ENCODE measurements around the gene ADAM30.

ADAM30 gene

DNA sequence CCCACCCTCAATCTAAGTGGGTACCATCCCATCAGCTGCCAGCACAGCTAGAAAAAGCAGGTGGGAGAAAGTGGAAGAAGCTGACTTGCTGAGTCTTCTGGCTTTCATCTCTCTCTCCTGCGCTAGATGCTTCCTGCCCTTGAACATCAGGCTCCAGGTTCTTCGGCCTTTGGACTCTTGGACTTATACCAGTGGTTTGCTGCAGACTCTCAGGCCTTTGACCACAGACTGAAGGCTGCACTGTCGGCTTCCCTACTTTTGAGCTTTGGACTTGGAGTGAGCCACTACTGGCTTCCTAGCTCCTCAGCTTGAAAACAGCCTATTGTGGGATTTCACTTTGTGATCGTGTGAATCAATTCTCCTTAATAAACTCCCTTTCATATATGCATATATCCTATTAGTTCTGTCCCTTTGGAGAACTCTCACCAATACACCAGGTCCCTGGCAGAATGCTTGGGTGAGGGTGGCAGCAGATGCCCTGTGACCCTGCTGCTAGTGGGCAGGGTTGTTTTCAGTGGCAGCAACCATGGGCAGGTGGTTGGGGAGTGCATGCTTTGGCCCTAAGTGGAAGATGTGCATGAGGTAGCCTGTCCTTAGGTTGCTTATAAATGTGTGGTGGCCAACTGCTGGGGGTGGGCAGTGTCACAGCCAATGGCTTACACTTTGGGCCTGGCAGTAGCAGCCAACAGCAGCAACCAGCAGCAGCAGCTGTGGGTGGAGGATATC, 10.8 kb upstream of the ADAM30 start:
- DNase-seq = no peak

DNA sequence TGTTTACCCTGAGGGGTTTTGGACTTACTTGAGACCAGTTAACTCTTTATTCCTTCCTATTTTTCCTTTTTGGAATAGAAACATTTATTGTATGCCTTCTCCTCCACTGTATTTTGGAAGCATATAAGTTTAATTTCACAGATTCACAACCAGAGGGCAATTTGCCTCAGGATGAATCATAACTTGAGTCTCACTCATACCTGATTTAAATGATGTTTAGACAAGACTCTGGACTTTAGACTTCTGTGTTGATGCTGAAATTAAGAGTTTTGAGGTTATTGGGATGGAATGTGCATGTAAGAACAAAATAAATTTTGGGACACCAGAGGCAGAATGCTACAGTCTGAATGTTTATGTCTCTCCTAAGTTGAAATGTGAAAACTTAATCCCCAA, 7.1 kb upstream of the ADAM30 start:
- DNase-seq = no peak

DNA sequence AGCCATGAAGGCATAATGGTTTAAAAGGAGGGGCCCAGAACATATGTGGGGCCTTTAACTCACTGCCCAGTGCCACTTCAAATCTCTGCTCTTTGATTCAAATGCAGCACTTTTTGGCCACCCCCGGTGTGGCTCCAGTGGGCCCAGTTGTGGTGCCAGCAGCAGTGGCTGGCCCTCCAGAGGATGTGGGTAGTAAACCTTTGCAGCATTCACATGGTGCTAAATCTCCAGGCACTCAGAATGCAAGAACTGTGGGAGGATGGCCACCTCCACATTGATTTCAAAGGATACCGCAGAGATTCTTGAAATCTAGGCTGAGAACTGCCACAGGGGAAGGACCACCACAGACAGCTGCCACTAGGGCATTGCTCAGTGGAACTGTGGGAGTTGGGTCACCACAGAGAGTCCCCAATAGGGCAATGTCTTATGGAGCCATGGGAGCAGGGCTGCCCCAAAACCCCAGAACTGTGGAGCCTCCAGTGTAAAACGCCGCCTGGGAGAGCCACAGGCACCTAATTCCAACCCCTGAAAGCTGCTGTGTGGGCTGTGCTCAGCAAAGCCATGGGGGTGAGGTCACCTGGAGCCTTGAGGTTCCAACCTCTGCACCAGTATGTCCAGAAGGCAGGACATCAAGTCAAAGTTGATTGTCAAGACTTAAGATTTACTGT, 6.6 kb upstream of the ADAM30 start:
- no peak for DNase-seq

DNA sequence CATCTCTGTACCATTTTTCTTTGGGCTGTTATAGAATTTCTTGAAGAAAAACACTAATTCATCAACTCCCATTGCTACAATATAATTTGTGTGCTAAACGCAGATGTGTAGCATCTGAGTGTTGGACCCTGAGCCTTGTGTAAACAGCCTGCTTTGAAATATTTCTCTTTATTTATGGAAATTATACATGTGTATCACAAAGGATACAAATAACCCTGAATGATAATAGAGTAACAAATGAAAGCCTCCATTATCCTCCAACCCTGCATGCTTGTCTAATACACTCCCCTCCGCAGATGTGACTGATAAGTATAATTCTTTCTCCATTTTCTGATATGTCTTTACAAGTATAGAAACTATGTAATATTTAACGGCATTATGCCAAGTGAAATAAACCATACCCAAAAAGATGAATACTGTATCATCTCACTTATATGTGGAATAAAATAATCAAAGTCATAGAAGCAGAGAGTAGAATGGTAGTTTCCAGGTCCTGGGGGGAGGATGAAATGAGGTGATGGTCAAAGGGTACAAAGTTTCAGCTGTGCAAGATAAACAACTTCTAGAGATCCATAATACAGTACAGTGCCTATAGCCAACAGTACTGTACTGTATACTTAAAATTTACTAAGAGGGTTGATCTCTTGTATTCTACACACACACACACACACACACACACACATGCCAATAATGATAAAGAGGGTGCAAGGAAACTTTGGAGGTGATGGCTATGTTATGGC, 2.8 kb upstream of the ADAM30 start:
- no peak for DNase-seq

DNA sequence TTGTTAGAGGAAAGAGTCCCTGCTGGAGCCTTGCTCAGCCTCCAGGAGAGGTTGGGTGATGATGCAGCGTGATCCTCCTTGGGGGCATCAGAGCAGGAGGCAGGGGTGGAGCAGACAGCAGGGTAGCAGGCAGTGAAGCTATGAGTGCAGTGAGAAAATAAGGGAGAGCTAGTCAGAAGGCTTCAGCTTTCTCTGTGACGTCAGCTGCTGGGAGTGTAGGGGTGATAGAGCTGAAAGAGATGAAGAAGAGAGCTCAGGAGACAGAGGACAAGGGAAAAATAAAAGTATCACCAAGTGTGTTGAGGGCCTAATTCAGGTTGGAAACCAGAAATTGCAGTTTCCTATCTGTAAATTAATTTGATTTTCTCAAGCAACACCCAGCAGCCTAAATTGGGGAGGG, 2.2 kb upstream of the ADAM30 start:
- DNase-seq = no peak

DNA sequence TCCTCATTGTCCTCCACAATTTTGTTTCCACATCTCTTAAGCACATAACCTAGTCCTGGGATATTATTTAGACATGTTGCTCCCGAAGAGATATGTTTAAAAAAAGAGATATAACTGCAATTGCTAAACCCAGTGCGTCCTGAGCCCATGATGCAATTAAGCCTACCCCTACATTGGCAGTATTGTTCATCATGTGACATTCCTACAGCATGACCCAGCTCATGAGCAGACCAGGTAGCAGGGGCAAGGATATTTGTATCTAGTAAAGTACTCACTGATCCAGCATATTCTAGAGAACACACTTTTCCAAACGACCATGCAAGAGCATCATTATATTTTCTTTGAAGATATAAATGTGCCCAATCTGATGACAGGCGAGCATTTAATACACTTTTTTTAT, 1.2 kb downstream of the ADAM30 start:
- no peak for DNase-seq

DNA sequence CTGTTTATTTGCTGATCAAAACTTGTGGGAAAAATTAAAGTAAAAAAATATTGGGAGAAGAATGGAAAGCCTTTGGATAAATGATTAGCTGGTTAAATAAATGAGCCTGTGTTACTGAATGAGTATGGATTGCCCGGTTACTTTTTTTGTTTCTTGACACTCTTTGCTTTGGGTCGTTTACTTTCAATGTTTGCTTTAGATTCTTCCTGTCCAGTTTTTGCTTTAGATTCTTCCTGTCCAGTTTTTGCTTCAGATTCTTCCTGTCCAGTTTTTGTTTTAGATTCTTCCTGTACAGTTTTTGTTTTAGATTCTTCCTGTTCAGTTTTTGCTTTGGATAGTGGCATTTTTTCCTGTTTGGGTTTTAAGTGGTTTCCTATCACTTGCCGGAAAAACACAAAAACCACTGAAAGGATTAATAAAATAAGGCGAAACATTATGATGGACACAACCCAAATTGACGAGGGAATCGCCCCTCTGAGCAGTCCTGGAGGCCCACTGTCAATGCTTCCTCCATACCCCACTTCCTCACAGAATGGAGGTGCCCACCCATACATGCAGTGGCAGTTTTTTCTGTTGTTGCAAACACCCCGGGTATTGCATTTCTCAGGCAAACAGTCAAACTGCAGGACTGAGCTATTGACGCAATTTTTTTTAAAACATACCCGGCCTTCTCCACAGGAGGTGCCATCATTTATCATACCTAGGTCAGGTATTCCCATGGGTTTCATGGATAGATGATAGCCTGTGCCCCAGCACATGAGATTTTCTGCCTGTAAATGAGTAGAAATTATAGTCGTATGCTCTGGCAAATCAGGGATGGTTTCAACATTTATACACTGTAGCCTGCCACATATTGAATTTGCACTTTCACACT, 2.3 kb downstream of the ADAM30 start:
- DNase-seq = no peak

DNA sequence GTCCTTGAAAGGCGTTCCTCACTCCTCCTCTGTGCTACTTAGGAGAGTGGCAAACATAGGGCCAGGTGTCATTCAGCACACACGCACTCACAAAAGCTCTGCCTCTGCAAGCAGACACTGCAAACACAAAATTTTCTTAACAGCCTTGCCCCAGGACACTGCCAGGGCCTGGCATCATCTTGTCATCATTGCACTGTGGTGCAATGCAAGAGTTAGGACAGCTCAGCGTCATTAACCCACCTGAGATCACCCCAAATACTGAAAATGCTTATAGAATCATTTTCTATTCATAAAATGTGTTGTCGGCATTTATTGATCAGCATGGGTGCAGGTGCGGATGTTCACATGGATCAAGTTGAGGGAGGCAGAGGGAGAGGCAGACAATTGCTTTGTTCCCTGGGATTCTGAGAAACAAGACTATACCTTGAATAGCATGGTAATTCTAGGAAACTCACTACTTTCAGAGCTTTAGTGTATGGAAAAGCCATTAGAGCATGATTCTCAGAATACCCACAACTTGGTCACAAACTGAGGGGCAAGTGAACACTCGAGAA, 3.0 kb downstream of the ADAM30 start:
- DNase-seq = no peak

DNA sequence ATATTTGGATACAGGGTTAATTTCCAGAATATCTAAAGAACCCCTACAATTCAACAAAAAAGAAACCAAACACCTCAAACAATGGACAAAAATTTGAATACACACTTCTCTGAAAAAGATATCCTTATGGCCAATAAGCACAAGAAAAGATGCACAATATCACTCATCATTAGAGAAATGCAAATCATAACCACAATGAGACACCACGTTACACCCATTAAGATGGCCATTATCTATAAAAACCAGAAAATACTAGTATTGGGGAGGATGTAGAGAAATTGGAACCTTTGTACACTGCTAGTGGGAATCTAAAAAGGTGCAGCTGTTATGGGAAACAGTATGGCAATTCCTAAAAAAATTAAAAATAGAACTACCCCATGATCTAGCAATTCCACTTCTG, 4.9 kb downstream of the ADAM30 start:
- DNase-seq = no peak

DNA sequence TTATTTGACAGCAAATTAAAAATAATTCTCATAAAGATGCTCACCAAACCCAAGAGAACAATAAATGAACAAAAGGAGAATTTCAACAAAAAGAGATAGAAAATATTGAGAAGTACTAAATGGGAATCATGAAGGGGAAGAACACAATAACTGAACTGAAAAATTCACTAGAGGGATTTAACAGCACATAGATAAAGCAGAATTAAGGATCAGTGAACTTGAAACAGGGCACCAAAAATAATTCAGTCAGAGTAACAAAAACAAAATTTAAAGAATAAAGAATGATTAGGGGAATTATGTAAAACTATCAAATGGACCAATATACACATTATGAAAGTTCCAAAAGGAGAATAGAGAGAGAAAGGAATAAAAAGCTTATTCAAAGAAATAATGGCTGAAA, 7.8 kb downstream of the ADAM30 start:
- no peak for DNase-seq

DNA sequence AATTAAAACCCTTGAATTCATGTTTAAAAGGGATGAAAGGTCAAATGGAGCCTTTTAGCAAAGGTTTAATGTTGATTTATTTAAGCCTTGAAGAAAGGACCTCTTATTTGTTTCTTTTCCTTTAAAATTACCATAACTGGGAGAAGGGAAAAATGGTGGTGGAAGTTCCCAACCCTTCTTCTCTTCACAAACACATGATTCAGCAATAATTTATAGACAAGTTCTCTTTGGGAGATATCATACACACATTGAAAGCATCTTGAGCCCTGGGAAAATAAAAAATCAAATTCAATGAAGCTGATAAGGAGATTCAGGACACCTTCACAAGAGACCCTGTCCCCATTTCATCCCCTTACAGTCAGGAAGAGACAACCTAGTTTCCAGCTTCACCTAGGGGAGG, 8.9 kb downstream of the ADAM30 start:
- DNase-seq = no peak

DNA sequence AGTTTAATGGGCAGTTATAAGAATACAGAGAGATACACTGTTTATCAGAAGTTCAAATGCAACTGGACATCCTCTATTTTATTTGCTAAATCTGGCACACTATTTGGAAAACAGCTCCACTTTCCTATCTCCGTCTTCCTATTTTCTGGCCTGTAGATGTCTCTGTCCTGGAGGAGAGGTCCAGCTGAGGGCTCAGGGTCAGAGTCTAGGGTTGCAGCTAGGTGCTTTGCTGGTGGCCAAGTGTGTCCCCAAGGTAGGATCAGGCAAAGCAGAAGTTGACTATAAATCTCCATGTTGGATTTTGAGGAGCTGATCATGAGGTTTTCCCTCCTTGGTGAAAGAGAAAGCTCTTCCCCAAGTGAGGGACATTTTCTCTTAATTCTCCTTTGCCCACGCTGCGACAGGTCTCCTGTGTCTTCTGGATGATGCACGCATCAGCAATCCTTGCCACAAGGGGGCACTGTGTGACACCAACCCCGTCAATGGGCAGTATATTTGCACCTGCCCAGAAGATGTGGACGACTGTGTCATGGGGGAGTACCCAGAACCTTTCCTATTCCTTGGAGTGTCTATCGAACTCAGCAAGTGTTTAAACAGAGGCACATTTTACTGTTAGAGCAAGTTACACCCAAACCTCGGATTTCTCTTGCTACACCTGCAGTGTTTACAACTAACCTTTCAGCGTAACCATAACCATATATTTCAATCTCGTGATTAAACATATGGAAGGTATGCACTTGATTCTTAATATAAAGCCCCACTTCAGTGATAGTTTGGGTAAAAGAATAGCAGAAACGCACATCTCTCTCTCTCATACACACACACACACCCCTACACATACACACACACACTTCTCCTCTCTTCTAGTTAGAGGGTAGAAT, 10.2 kb downstream of the ADAM30 start:
- DNase-seq = peak; percentile 11

DNA sequence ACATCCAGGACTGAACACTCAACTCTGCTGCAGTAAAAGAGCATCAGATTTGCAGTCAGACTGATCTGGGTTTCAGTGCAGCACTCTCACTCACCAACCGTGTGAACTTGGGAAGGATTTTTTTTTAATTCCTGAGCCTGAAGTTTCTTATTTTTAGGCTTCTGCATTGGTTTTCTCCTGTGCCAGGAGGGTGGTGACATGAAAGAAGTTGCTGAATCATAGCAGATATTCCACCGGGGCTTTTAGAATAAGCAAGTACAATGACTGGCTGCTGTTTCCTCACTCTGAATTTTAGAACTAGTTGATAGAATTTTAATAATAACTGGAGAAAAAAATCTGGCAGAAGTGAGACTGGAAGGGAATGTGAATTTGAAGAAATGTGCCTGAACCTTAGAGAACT, 11.6 kb downstream of the ADAM30 start:
- DNase-seq = no peak

DNA sequence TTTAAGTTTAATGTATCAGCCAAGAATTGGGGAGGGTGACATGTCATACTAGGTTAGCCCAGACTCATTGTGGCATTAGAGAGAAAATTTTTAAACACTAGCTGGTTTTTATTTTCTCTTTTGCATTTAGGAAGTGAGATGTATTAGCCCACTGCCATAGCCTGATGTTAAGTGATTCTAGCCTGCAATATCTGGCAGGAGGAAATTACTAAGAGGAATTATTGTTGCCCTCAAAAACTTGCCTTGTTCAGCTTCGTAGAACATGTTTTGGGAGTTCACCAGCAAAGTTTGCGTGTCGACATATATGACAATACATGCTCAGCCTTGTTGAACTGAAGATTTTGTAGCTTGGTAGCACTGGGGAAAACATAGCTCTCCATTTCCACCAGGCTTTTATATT, 12.5 kb downstream of the ADAM30 start:
- DNase-seq = no peak

DNA sequence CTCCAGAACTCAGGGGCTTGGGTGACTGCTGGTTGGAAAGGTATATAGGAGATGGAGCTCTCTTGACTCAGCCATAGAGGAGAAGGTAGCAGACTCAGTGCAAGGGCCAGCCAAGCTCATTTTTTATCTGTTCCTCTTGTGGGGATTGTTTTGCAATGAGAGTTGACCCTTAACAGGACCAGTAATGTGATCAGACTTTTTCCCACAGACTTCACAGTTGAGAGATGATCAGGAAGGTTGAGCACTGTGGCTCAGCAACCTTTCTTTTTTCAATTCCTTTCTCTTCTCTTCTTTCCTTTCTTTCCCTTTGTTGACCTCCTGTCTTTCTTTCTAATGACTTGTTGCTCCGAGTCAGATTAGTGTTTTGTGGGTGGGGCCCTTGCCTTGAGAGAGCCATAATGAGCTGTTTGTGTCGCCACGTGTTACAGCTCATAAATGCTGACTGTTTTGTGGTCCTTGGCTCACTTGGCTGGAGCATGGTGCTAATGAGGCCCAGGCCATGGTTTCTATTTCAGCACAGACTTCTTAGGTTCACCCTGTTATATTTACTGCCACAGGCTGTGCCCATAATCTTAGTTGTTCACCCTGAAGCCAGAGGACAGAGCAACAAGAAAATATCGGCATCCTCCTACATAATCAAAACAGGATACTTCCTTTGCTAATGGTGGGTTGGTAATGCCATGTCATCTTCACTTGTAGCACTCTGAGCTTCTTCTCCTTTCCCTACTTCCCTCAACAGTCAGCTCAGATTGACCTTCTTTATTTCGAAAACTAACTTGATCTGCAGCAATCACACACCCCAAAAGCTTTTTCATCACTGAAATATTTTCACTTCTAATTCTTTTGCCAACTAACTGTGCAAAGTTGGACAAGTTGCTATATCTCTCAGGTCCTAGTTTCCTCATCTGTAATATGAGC, 13.9 kb downstream of the ADAM30 start:
- DNase-seq = no peak

DNA sequence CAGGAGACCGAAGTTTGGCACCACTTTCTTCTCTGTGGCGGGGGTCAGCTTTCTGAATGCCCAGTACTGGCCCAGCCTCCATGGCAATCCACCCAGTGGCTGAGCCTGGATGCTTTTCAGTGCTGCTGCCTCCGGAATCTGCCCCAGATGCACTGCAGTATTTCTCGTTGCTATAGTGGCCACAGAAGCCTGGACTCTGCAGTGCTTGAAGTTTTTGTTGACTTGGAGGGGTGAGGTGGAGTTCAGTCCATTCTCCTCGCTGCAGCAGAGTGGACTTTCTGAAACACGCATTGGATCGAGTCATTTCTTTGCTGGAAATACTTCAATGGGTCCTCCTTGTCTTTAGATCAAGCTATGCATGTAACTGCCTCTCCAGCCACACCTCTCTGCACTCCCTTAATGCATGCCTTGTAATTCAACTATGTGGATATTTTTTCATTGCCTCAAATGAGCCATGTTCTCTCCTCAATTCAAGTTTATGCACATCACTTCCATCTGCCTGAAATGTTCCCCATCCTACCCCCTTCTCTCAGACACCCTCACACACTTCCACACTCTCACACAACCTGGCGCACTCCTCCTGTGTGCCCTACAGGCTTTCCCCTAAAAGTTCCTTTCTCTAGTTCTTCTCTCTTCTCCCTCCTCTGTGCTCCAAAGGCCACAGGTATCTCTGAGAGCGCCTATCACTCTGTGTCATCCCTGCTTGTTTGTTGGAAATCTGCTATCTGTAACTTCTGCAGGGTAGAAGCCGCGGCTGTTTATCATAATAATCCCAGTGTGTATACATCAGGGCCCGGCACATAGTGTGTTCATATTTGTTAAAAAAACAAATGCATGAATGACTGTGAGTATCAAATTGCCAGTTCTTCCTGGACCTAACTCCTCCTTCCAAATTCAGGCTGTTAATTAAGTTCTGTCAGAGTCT, 16.5 kb downstream of the ADAM30 start:
- no peak for DNase-seq

DNA sequence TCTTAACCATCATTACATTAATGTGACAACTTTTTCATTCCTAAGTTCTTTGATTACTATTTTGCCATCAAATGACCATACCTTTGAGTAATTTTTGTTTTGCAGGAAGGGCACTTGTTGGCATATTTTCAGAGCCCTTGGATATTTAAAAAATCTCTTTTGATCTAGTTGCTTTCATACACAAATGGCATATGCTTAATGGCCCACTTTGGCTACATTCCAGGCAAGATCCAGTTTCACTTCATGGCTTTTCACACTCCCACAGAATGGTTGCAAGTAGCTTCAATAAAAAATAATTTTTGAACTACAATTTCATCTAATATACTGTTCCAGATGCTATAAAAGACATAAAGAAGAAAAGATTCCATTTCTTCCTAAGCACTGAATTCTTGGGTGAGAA, 18.1 kb downstream of the ADAM30 start:
- DNase-seq = no peak

DNA sequence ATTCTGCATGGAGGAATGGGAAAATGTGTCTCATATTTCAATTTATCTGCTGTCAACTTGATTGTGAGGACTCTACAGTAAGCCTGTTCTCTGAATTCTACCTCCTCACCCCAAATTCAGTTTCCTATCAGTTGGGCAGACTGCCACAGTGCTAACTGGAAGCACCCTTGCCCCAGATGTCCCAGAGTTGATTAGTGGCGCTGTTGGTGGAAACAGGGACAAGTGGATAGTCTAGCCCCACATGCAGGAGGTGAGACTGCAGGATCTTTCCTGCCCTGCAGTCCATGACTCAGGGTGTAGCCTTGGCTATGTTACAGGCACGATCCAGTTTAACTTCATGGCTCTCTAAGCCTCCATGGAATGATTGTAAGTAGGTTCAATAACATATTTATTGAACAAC, 22.1 kb downstream of the ADAM30 start:
- no peak for DNase-seq

Measured in NCI-H146 (cell line).